Measurements from ENCODE around the gene UBA52.

The UBA52 gene

GRCh38 chr19:18620902-18621301 lies 49.2 kb downstream of the UBA52 start:
- H4K20me1 ChIP-seq (ENCODE audit: low read depth, low read length) = no peaks in the 10 kb centered on the region
- no peak overlapping the region for H3K9ac ChIP-seq (ENCODE audit: low read length)
- no peaks in the 10 kb centered on the region for H3K27me3 ChIP-seq (ENCODE audit: low read length)
- TF ChIP-seq CTCF (IDR thresholded peaks at IDR 0.05; ENCODE audit: insufficient read depth, low read length, poor library complexity, severe bottlenecking) (no peak), EZH2phosphoT487 (conservative IDR thresholded peaks at IDR 0.05; ENCODE audit: low read length) (no peak)
- no peaks in the 10 kb centered on the region for H3K9me2 ChIP-seq (replicated peaks; ENCODE audit: insufficient read depth, low read length)
- no peaks in the 10 kb centered on the region for H3K9me3 ChIP-seq (ENCODE audit: insufficient read depth, low read length)
- no peak overlapping the region for H3K4me2 ChIP-seq (ENCODE audit: low read depth, low read length, poor library complexity, severe bottlenecking)
- H2AFZ ChIP-seq (ENCODE audit: low read depth, low read length, severe bottlenecking) = no peak overlapping the region
- H3K27ac ChIP-seq (ENCODE audit: low read depth, low read length) = no peak overlapping the region
- H3K36me3 ChIP-seq (ENCODE audit: low read length) = no peaks in the 10 kb centered on the region
- no peaks in the 10 kb centered on the region for H3K79me2 ChIP-seq (ENCODE audit: insufficient read depth, low read length)
- H3K4me3 ChIP-seq (ENCODE audit: insufficient read depth, low read length, poor library complexity, severe bottlenecking) = no peak overlapping the region
- H3F3A ChIP-seq (ENCODE audit: insufficient read depth) = no peaks in the 10 kb centered on the region

GRCh38 chr19:18626906-18627305 lies 55.2 kb downstream of the UBA52 start:
- TF ChIP-seq EZH2phosphoT487 (conservative IDR thresholded peaks at IDR 0.05; ENCODE audit: low read length) (no peak), CTCF (IDR thresholded peaks at IDR 0.05; ENCODE audit: insufficient read depth, low read length, poor library complexity, severe bottlenecking) (no peak)
- no peaks in the 10 kb centered on the region for H3K9me2 ChIP-seq (replicated peaks; ENCODE audit: insufficient read depth, low read length)
- H3K9me3 ChIP-seq (ENCODE audit: insufficient read depth, low read length) = no peaks in the 10 kb centered on the region
- no peak overlapping the region for H3K4me2 ChIP-seq (ENCODE audit: low read depth, low read length, poor library complexity, severe bottlenecking)
- no peak overlapping the region for H2AFZ ChIP-seq (ENCODE audit: low read depth, low read length, severe bottlenecking)
- H3K79me2 ChIP-seq (ENCODE audit: insufficient read depth, low read length) = no peaks in the 10 kb centered on the region
- no peaks in the 10 kb centered on the region for H4K20me1 ChIP-seq (ENCODE audit: low read depth, low read length)
- no peaks in the 10 kb centered on the region for H3F3A ChIP-seq (ENCODE audit: insufficient read depth)
- no peak overlapping the region for H3K4me3 ChIP-seq (ENCODE audit: insufficient read depth, low read length, poor library complexity, severe bottlenecking)
- H3K27me3 ChIP-seq (ENCODE audit: low read length) = no peaks in the 10 kb centered on the region
- H3K27ac ChIP-seq (ENCODE audit: low read depth, low read length) = no peak overlapping the region
- no peak overlapping the region for H3K9ac ChIP-seq (ENCODE audit: low read length)
- H3K36me3 ChIP-seq (ENCODE audit: low read length) = no peaks in the 10 kb centered on the region
